GM06990 (cell line): ENCODE data around the gene C2orf42.
"Not testable (repeated sequence)": the region's sequence is repeated elsewhere in the genome, so short reads cannot be mapped to it uniquely, and the experiment has no call there.

ENCODE experiments used
- DNase-seq: peaks from one replicate; pipeline ENCODE4 v3.0.0-alpha.2; 2011; ENCODE audit not compliant: insufficient read length; ENCODE audit errors: extremely low read depth
- H3K27me3 ChIP-seq: replicated peaks from 2 replicates; pipeline ENCODE4 v1.6.0; 2011; ENCODE audit warnings: low read length; ENCODE audit not compliant: control insufficient read depth, insufficient read depth
- H3K36me3 ChIP-seq: 2 replicates; pipeline ENCODE4 v1.5.1; 2011; ENCODE audit warnings: low read length; ENCODE audit not compliant: control insufficient read depth, insufficient read depth
- H3K4me3 ChIP-seq: replicated peaks from 2 replicates; pipeline ENCODE4 v1.5.1; 2011; ENCODE audit warnings: low read depth, mild to moderate bottlenecking, control low read depth, low read length
- CTCF ChIP-seq: IDR thresholded peaks from 2 replicates; pipeline ENCODE4 v1.5.1; 2011; ENCODE audit warnings: low read length, control low read depth, mild to moderate bottlenecking, inconsistent platforms; ENCODE audit not compliant: insufficient read depth, poor library complexity, severe bottlenecking

The C2orf42 gene

GRCh38 chr2:70190418-70191243 is at the start of gene C2orf42:
TSS of gene C2orf42 (minus strand) at chr2:70191019. CDS start at chr2:70181985, 9,034 bp downstream.
- peak; percentile 15 for TF ChIP-seq CTCF
- DNase-seq, result peak; percentile 98
- peak within 1 kb of the TSS; percentile 75 for H3K4me3 ChIP-seq
- no peaks in the 10 kb centered on the region for H3K36me3 ChIP-seq
- no peaks in the 10 kb centered on the region for H3K27me3 ChIP-seq

- DNase-seq, result no peak
- H3K27me3 ChIP-seq, result no peaks in the 10 kb centered on the region
- H3K36me3 ChIP-seq, result peaks cover 2% of the 10 kb centered on the region; the same call in 1 of the 2 replicates
- no peak overlapping the region for H3K4me3 ChIP-seq
- TF ChIP-seq CTCF, result no peak
Measured at GRCh38 chr2:70240599-70240998, 49.8 kb upstream of the C2orf42 start.

GRCh38 chr2:70233926-70234325 is 43.1 kb upstream of the C2orf42 start:
- H3K4me3 ChIP-seq, result no peak overlapping the region
- TF ChIP-seq CTCF, result no peak
- peaks cover 2% of the 10 kb centered on the region for H3K36me3 ChIP-seq
- no peak for DNase-seq
- no peaks in the 10 kb centered on the region for H3K27me3 ChIP-seq

GRCh38 chr2:70226781-70227180 is 36.0 kb upstream of the C2orf42 start:
- no peak for TF ChIP-seq CTCF
- Histone ChIP-seq H3K4me3 (no peak overlapping the region), H3K36me3 (peaks cover 11% of the 10 kb centered on the region), H3K27me3 (no peaks in the 10 kb centered on the region)
- DNase-seq, result no peak

GRCh38 chr2:70223305-70223704 is 32.5 kb upstream of the C2orf42 start:
- H3K36me3 ChIP-seq, result peaks cover 15% of the 10 kb centered on the region
- not testable (repeated sequence) for DNase-seq, H3K27me3 ChIP-seq, H3K4me3 ChIP-seq

- DNase-seq, result no peak
- Histone ChIP-seq H3K36me3 (no peaks in the 10 kb centered on the region), H3K27me3 (no peaks in the 10 kb centered on the region), H3K4me3 (no peak overlapping the region)
- no peak for TF ChIP-seq CTCF
Measured at GRCh38 chr2:70214953-70215549, 24.2 kb upstream of the C2orf42 start.
